ENCODE measurements around the gene ACAP2. TPM values are rescaled to one million over a fixed set of nuclear protein-coding genes. Genes with fewer than 3 reads are reported as not detected.

The ACAP2 gene
- total RNA-seq, 1 experiment from 2014 or later: 47.4 TPM

Other genes starting within 250 kb of the ACAP2 start
- gene XXYLT1, start 171.9 kb downstream of the ACAP2 start, total RNA-seq (2014; rRNA removed; shearing (Covaris generic)): 20.9 and 28.7 TPM in 2 replicates
- 73.0 and 142 TPM in 2 replicates for gene PPP1R2, start 100.3 kb upstream of the ACAP2 start, total RNA-seq (2014; rRNA removed; shearing (Covaris generic))
- gene APOD, start 140.9 kb upstream of the ACAP2 start, total RNA-seq (2014; rRNA removed; shearing (Covaris generic)): not detected in 2 replicates